ENCODE measurements around the gene ZSWIM3.
A peak's percentile ranks its signal among the peaks of the same experiment; 100 is the strongest.

GRCh38 chr20:45890077-45890984, 32.9 kb downstream of the ZSWIM3 start:
- TF ChIP-seq EP300 (IDR thresholded peaks at IDR 0.05) = no peak
- TF ChIP-seq POLR2A (IDR thresholded peaks at IDR 0.05) = peak in 1 of 4 donors; percentile 25
- TF ChIP-seq CTCF (IDR thresholded peaks at IDR 0.05) = peak; percentile 56 to 75 (median 68)

Measured in upper lobe of left lung (tissue), 4 donors.